Mammary epithelial cell (primary cell): Measurements from ENCODE around the gene CPAMD8.

Source experiments
- CTCF ChIP-seq, 2 donors: IDR thresholded peaks in 1 of 2; conservative IDR thresholded peaks in 1 of 2; 2 replicates each; pipeline ENCODE4 v1.5.1; 2011 to 2012; ENCODE audit warnings: inconsistent platforms in 2 of 2, low read length in 2 of 2, mild to moderate bottlenecking in 2 of 2, control low read depth in 1 of 2, low read depth in 1 of 2; ENCODE audit not compliant: insufficient read depth in 1 of 2; ENCODE audit errors: extremely low read depth in 1 of 2
- EZH2 ChIP-seq: IDR thresholded peaks from 2 replicates; pipeline ENCODE4 v1.6.1; 2012; ENCODE audit warnings: low read length, inconsistent platforms, borderline replicate concordance

GRCh38 chr19:16880884-16881554, 145.6 kb downstream of the CPAMD8 start:
- TF ChIP-seq CTCF (conservative IDR thresholded peaks at IDR 0.05 in 1 of 2, IDR thresholded peaks at IDR 0.05 in 1 of 2; ENCODE audit: extremely low read depth in 1 of 2, insufficient read depth in 1 of 2, low read depth in 1 of 2, low read length in 2 of 2) (no peak), EZH2 (no peak)
